Stimulated activated CD8-positive, alpha-beta memory T cell treated with anti-CD3 and anti-CD28 coated beads, Interleukin-7, amount 100 ng/mL, for 4 hours (primary cell): ENCODE results near the gene PCDHGA12.
"Not testable (repeated sequence)": the region's sequence is repeated elsewhere in the genome, so short reads cannot be mapped to it uniquely, and the experiment has no call there.

Experiments used
- DNase-seq, 2 donors: peaks; one replicate each; pipeline ENCODE4 v3.0.0-alpha.2; 2020; ENCODE audit warnings: low read depth in 2 of 2

PCDHGA12 gene

DNA sequence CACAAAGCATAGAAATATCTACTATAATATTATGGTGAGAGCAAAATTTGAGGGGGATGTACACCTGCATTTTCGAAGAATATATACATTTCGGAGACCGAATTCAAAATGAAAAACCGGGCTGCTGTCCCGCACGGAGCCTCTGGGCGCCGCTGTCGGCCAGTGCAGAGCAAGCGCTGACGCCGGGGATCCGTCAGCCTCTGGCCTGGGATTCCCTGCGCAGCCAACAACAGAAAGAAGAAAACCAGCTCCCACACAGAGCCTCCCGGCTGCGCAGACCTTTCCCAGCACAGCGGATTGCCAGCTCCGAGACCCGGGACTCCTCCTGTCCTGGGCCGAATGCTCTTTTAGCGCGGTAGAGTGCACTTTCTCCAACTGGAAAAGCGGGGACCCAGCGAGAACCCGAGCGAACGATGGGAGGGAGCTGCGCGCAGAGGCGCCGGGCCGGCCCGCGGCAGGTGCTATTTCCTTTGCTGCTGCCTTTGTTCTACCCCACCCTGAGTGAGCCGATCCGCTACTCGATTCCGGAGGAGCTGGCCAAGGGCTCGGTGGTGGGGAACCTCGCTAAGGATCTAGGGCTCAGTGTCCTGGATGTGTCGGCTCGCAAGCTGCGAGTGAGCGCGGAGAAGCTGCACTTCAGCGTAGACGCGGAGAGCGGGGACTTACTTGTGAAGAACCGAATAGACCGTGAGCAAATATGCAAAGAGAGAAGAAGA lies 22.4 kb upstream of the PCDHGA12 start, which contains the start of gene PCDHGB6:
PCDHGB6 (plus strand) TSS at position 232 of the 716 bp plus-strand sequence; CDS start at position 414, 182 bp downstream.
- not testable (repeated sequence) for DNase-seq

DNA sequence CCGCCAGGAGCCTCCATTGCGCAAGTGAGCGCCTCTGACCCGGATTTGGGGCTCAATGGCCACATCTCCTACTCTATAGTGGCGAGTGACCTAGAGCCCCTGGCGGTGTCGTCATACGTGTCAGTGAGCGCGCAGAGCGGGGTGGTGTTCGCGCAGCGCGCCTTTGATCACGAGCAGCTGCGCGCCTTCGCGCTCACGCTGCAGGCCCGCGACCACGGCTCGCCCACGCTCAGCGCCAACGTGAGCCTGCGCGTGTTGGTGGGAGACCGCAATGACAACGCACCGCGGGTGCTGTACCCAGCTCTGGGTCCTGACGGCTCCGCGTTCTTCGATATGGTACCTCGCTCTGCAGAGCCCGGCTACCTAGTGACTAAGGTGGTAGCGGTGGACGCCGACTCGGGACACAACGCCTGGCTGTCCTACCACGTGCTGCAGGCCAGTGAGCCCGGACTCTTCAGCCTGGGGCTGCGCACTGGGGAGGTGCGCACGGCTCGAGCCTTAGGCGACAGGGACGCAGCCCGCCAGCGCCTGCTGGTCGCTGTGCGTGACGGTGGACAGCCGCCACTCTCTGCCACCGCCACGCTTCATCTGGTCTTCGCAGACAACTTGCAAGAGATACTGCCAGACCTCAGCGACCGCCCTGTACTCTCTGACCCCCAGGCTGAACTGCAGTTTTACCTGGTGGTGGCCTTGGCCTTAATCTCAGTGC lies 20.6 kb upstream of the PCDHGA12 start:
- DNase-seq, result no peak

DNA sequence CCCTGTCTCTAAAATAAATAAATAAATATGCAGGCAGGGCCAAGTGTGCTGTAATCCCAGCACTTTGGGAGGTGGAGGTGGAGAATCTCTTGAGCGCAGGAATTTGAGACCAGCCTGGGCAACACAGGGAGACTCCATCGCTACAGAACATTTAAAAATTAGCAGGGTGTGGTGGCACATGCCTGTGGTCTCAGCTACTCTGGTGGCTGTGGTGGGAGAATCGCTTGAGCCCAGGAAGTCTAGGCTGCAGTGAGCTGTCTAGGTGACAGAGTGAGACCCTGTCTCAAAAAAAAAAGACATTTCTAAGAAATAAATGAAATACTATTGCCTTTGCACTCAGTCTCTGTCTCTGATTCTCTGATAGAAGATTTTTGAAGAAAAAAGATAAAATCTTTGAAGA lies 18.7 kb upstream of the PCDHGA12 start:
- no peak for DNase-seq

DNA sequence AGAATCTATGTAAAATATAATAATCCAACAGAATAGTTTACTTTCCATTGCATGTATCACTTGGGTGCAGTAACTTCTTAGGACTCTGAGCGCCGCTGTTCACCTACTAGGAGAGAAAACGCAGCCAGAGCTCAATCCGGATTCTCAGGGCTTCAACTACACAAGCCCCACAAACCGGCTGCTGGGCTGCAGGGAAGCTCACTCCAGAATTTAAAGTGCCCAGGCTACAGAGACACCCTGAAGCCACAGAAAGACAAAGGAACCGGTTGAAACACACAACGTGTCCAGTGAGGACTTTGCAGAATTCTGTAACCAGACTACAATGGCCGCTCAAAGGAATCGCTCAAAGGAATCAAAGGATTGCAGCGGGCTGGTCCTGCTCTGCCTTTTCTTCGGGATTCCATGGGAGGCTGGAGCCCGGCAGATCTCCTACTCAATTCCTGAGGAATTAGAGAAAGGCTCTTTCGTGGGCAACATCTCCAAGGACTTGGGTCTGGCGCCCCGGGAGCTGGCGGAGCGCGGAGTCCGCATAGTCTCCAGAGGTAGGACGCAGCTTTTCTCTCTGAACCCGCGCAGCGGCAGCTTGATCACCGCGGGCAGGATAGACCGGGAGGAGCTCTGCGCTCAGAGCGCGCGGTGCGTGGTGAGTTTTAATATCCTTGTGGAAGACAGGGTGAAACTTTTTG lies 17.3 kb upstream of the PCDHGA12 start, which contains the start of gene PCDHGA10:
PCDHGA10 (plus strand) TSS at position 134 of the 686 bp plus-strand sequence; CDS start at position 323, 189 bp downstream.
- peak; percentile 35 to 41 for DNase-seq

DNA sequence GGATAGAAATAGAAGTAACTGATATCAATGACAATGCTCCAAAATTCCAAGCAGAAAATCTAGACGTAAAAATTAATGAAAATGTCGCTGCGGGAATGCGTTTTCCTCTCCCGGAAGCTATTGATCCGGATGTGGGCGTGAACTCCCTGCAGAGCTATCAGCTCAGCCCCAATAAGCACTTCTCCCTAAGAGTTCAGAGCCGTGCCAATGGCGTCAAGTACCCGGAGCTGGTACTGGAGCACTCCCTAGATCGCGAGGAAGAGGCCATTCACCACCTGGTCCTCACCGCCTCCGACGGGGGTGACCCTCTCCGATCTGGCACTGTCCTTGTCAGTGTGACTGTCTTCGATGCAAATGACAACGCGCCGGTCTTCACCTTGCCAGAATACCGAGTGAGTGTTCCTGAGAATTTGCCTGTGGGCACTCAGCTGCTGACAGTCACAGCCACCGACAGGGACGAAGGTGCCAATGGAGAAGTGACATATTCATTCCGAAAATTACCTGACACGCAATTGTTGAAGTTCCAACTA lies 16.7 kb upstream of the PCDHGA12 start:
- DNase-seq, result no peak

DNA sequence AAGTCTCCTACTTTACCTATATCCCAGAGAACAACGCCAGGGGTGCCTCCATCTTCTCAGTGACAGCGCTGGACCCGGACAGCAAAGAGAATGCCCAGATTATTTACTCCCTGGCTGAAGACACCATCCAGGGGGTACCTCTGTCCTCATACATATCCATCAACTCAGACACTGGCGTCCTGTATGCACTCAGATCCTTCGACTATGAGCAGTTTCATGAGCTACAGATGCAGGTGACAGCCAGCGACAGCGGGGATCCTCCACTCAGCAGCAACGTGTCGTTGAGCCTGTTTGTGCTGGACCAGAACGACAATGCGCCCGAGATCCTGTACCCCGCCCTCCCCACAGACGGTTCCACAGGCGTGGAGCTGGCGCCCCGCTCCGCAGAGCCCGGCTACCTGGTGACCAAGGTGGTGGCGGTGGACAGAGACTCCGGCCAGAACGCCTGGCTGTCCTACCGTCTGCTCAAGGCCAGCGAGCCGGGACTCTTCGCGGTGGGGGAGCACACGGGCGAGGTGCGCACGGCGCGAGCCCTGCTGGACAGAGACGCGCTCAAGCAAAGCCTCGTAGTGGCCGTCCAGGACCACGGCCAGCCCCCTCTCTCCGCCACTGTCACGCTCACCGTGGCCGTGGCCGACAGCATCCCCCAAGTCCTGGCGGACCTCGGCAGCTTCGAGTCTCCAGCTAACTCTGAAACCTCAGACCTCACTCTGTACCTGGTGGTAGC lies 15.6 kb upstream of the PCDHGA12 start:
- not testable (repeated sequence) for DNase-seq

DNA sequence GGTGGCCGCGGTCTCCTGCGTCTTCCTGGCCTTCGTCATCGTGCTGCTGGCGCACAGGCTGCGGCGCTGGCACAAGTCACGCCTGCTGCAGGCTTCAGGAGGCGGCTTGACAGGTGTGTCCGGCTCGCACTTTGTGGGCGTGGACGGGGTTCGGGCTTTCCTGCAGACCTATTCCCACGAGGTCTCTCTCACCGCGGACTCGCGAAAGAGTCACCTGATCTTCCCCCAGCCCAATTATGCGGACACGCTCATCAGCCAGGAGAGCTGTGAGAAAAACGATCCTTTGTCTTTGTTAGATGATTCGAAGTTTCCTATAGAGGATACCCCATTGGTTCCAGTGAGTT lies 15.1 kb upstream of the PCDHGA12 start:
- not testable (repeated sequence) for DNase-seq

DNA sequence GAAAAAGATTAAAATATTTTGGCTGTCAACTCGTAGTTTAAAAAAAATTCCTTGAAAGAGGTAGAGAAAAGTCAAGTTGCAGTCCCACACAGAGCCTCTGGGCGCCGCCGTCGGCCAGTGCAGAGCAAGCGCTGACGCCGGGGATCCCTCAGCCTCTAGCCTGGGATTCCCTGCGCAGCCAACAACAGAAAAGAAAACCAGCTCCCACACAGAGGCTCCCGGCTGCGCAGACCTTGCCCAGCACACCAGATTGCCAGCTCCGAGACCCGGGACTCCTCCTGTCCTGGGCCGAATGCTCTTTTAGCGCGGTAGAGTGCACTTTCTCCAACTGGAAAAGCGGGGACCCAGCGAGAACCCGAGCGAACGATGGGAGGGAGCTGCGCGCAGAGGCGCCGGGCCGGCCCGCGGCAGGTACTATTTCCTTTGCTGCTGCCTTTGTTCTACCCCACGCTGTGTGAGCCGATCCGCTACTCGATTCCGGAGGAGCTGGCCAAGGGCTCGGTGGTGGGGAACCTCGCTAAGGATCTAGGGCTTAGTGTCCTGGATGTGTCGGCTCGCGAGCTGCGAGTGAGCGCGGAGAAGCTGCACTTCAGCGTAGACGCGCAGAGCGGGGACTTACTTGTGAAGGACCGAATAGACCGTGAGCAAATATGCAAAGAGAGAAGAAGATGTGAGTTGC lies 12.7 kb upstream of the PCDHGA12 start, which contains the start of gene PCDHGB7:
PCDHGB7 (plus strand) TSS at position 184 of the 679 bp plus-strand sequence; CDS start at position 367, 183 bp downstream.
- not testable (repeated sequence) for DNase-seq

DNA sequence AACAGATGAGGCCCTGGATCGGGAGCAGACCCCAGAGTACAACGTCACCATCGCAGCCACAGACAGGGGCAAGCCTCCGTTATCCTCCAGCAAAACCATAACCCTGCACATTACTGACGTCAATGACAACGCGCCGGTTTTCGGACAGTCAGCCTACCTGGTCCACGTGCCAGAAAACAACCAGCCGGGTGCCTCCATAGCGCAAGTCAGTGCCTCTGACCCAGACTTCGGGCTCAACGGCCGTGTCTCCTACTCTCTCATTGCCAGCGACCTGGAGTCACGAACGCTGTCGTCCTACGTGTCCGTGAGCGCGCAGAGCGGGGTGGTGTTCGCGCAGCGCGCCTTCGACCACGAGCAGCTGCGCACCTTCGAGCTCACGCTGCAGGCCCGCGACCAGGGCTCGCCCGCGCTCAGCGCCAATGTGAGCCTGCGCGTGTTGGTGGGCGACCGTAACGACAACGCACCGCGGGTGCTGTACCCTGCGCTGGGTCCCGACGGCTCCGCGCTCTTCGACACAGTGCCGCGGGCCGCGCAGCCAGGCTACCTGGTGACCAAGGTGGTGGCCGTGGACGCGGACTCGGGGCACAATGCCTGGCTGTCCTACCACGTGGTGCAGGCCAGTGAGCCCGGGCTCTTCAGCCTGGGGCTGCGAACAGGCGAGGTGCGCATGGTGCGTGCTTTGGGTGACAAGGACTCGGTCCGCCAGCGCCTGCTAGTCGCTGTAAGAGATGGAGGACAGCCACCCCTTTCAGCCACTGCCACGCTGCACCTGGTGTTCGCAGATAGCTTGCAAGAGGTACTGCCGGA lies 11.0 kb upstream of the PCDHGA12 start:
- no peak for DNase-seq

DNA sequence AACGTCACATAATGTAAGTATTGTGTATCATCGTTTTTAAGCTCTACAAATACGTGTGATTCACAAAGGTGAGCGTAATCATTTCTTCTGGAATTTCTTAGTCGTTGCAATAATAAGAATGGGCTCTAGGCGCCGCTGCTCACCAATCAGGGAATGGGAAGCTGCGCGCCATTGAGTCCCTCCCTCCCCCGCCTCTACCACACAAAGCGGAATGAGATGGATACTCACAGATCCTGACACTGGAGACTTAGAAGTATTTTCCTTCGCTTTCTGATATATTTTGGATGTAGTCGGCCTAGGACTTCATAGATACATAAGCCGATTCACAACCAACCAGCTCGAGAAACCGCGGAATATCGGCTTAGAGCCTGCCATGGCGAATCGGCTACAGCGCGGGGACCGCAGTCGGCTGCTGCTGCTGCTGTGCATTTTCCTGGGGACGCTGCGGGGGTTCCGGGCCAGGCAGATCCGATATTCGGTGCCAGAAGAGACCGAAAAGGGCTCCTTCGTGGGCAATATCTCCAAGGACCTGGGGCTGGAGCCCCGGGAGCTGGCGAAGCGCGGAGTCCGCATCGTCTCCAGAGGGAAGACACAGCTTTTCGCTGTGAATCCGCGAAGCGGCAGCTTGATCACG lies 9.3 kb upstream of the PCDHGA12 start, which contains the start of gene PCDHGA11:
PCDHGA11 (plus strand) TSS at position 197 of the 634 bp plus-strand sequence; CDS start at position 374, 177 bp downstream.
- no peak for DNase-seq

DNA sequence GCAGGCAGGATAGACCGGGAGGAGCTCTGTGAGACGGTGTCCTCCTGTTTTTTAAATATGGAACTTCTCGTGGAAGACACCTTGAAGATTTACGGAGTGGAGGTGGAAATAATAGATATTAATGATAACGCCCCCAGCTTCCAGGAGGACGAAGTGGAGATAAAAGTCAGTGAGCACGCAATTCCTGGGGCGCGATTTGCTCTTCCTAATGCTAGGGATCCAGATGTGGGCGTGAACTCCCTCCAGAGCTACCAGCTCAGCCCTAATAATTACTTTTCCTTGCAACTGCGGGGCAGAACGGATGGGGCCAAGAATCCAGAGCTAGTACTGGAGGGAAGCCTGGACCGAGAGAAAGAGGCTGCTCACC lies 8.8 kb upstream of the PCDHGA12 start:
- no peak for DNase-seq

DNA sequence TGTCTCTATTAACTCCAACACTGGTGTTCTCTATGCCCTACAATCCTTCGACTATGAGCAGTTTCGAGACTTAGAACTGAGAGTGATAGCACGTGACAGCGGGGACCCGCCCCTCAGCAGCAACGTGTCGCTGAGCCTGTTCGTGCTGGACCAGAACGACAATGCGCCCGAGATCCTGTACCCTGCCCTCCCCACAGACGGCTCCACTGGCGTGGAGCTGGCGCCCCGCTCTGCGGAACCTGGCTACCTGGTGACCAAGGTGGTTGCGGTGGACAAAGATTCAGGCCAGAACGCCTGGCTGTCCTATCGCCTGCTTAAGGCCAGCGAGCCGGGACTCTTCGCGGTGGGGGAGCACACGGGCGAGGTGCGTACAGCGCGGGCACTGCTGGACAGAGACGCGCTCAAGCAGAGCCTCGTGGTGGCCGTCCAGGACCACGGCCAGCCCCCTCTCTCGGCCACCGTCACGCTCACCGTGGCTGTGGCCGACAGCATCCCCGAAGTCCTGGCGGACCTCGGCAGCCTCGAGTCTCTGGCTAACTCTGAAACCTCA lies 7.5 kb upstream of the PCDHGA12 start:
- no peak for DNase-seq

DNA sequence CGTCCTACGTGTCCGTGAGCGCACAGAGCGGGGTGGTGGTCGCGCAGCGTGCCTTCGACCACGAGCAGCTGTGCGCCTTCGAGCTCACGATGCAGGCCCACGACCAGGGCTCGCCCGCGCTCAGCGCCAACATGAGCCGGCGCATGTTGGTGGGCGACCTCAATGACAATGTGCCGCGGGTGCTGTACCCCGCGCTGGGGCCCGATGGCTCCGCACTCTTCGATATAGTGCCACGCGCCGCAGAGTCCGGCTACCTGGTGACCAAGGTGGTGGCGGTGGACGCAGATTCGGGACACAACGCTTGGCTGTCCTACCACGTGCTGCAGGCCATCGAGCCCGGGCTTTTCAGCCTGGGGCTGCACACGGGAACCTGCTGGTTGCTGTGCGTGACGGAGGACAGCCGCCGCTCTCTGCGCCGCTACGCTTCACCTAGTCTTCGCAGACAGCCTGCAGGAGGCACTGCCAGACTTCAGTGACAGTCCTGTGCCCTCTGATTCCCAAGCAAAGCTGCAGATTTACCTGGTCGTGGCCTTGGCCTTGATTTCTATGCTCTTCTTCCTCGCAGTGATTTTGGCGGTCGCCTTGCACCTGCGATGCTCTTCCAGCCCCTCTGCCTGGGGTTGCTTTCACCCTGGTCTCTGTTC lies 2.4 kb upstream of the PCDHGA12 start:
- no peak for DNase-seq

DNA sequence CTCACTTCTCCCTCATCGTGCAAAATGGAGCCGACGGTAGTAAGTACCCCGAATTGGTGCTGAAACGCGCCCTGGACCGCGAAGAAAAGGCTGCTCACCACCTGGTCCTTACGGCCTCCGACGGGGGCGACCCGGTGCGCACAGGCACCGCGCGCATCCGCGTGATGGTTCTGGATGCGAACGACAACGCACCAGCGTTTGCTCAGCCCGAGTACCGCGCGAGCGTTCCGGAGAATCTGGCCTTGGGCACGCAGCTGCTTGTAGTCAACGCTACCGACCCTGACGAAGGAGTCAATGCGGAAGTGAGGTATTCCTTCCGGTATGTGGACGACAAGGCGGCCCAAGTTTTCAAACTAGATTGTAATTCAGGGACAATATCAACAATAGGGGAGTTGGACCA lies 979 bp downstream of the PCDHGA12 start:
- DNase-seq, result no peak

DNA sequence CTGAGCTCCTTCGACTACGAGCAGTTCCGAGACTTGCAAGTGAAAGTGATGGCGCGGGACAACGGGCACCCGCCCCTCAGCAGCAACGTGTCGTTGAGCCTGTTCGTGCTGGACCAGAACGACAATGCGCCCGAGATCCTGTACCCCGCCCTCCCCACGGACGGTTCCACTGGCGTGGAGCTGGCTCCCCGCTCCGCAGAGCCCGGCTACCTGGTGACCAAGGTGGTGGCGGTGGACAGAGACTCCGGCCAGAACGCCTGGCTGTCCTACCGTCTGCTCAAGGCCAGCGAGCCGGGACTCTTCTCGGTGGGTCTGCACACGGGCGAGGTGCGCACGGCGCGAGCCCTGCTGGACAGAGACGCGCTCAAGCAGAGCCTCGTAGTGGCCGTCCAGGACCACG lies 2.0 kb downstream of the PCDHGA12 start:
- DNase-seq, result not testable (repeated sequence)

DNA sequence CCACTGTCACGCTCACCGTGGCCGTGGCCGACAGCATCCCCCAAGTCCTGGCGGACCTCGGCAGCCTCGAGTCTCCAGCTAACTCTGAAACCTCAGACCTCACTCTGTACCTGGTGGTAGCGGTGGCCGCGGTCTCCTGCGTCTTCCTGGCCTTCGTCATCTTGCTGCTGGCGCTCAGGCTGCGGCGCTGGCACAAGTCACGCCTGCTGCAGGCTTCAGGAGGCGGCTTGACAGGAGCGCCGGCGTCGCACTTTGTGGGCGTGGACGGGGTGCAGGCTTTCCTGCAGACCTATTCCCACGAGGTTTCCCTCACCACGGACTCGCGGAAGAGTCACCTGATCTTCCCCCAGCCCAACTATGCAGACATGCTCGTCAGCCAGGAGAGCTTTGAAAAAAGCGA lies 2.4 kb downstream of the PCDHGA12 start:
- DNase-seq, result not testable (repeated sequence)

DNA sequence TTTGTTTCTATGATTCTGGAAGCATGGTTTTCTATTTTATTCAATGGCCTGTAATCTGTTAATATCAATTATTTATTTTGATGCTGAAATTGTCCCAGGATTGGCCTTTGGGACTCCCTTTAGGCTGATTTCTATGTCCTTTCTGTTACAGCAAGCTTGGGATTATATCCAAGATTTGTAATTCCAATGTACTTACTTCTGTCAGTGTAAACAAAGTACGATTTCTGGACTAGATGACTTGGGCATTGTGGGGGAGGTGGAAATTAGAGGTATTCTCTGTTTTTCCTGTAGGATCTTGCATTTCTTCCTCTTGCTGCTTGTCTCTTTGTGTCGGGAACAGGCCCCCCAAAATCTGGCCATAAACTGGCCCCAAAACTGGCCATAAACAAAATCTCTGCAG lies 3.7 kb downstream of the PCDHGA12 start:
- no peak for DNase-seq

DNA sequence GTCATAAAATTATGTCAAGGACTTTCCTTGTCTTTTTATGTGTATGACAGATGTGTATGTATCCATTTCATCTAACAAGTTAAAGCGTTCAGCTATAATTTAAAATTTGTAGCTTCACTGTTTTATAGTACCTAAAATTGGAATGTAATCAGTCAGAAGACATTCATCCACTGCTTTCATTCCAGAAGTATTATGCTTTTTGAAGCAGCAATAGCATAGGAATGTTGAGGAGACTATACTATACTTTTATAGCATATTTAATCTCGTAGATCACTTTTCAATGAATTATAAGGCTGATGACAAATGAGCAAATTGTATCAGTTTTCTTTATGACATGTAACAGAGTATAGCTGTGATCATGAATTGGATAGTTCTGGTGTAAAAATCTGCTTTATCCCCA lies 6.9 kb downstream of the PCDHGA12 start:
- no peak for DNase-seq
